DLD1 (cell line): ENCODE data around the gene ZSCAN20.
"Not testable (repeated sequence)": the region's sequence is repeated elsewhere in the genome, so short reads cannot be mapped to it uniquely, and the experiment has no call there.

ENCODE experiments used
- in situ Hi-C: cut with HindIII; loops from 2 replicates; pipeline ENCODE4 v1.10.0; 2017; ENCODE audit warnings: low sequenced_read_pairs

Gene ZSCAN20

GRCh38 chr1:33473900-33474299 lies 1.5 kb downstream of the ZSCAN20 start:
- in situ Hi-C loops = no loop called here

GRCh38 chr1:33477451-33477850 lies 5.0 kb downstream of the ZSCAN20 start:
- in situ Hi-C loops = no loop called here

GRCh38 chr1:33482412-33482811 lies 10.0 kb downstream of the ZSCAN20 start:
- in situ Hi-C loops = no loop called here

GRCh38 chr1:33488624-33489023 lies 16.2 kb downstream of the ZSCAN20 start:
- in situ Hi-C loops = no loop called here

- in situ Hi-C loops = no loop called here
Observed at GRCh38 chr1:33494929-33495328, 22.5 kb downstream of the ZSCAN20 start.

GRCh38 chr1:33497410-33497809 lies 25.0 kb downstream of the ZSCAN20 start:
- in situ Hi-C loops = no loop called here

- in situ Hi-C loops = no loop called here
Observed at GRCh38 chr1:33500547-33500946, 28.1 kb downstream of the ZSCAN20 start.

- in situ Hi-C loops = no loop called here
Observed at GRCh38 chr1:33501309-33501708, 28.9 kb downstream of the ZSCAN20 start.

GRCh38 chr1:33501774-33502173 lies 29.3 kb downstream of the ZSCAN20 start:
- in situ Hi-C loops = no loop called here

- in situ Hi-C loops = no loop called here
Observed at GRCh38 chr1:33502726-33503125, 30.3 kb downstream of the ZSCAN20 start.

- in situ Hi-C loops = no loop called here
Observed at GRCh38 chr1:33503506-33503905, 31.1 kb downstream of the ZSCAN20 start.

GRCh38 chr1:33507661-33508060 lies 35.2 kb downstream of the ZSCAN20 start:
- in situ Hi-C loops = no loop called here

GRCh38 chr1:33508151-33508550 lies 35.7 kb downstream of the ZSCAN20 start:
- in situ Hi-C loops = no loop called here

- in situ Hi-C loops = not testable (repeated sequence)
Observed at GRCh38 chr1:33509276-33509675, 36.8 kb downstream of the ZSCAN20 start.

GRCh38 chr1:33512226-33513011 lies 40.0 kb downstream of the ZSCAN20 start:
- in situ Hi-C loops = no loop called here

- in situ Hi-C loops = no loop called here
Observed at GRCh38 chr1:33515112-33515511, 42.7 kb downstream of the ZSCAN20 start.

- in situ Hi-C loops = no loop called here
Observed at GRCh38 chr1:33515607-33516006, 43.2 kb downstream of the ZSCAN20 start.

GRCh38 chr1:33516428-33516827 lies 44.0 kb downstream of the ZSCAN20 start:
- in situ Hi-C loops = no loop called here

- in situ Hi-C loops = no loop called here
Observed at GRCh38 chr1:33516891-33517567, 44.6 kb downstream of the ZSCAN20 start.

- in situ Hi-C loops = no loop called here
Observed at GRCh38 chr1:33517596-33518250, 45.3 kb downstream of the ZSCAN20 start.

GRCh38 chr1:33519240-33519884 lies 46.9 kb downstream of the ZSCAN20 start:
- in situ Hi-C loops = no loop called here
